Peyer's patch (tissue), 4 donors: Measurements from ENCODE around the gene NR1I3.
"Not testable (repeated sequence)": the region's sequence is repeated elsewhere in the genome, so short reads cannot be mapped to it uniquely, and the experiment has no call there.

Experiments used
- CTCF ChIP-seq, 6 experiments: fragments of 450-650 bp in 4 of 6; fragments of 200-600 bp in 2 of 6; sonication (generic) in 1 of 6; IDR thresholded peaks; one replicate each; pipeline ENCODE4 v1.5.1; 2017 to 2019; ENCODE audit warnings: antibody characterized with exemption in 6 of 6, mild to moderate bottlenecking in 3 of 6, moderate library complexity in 1 of 6
- POLR2A ChIP-seq, 2 donors: fragments of 450-650 bp; IDR thresholded peaks; one replicate each; pipeline ENCODE4 v1.5.1; 2017; ENCODE audit warnings: antibody characterized with exemption in 2 of 2, mild to moderate bottlenecking in 2 of 2, moderate library complexity in 2 of 2

GRCh38 chr1:161224695-161225087 is 13.3 kb downstream of the NR1I3 start:
- TF ChIP-seq CTCF, POLR2A (IDR thresholded peaks at IDR 0.05): not testable (repeated sequence)
